MM.1S (cell line): Measurements from ENCODE around the gene SLIT2.

Source experiments
- DNase-seq: peaks from one replicate; pipeline ENCODE4 v3.0.0-alpha.2; 2015
- H2AFZ ChIP-seq: fragments of 300-600 bp; sonication (generic); 2 replicates; pipeline ENCODE4 v1.6.0; 2016; ENCODE audit warnings: antibody characterized with exemption, low read length
- H3F3A ChIP-seq: fragments of 300-600 bp; sonication (generic); 2 replicates; pipeline ENCODE4 v1.6.1; 2016; ENCODE audit warnings: mild to moderate bottlenecking, antibody characterized with exemption, low read length, moderate library complexity, mixed read lengths; ENCODE audit not compliant: insufficient read depth
- H3K27ac ChIP-seq: fragments of 300-600 bp; sonication (generic); 2 replicates; pipeline ENCODE4 v1.5.1; 2016; ENCODE audit warnings: mild to moderate bottlenecking, low read length
- H3K27me3 ChIP-seq: fragments of 300-600 bp; sonication (generic); replicated peaks from 2 replicates; pipeline ENCODE4 v1.6.0; 2016; ENCODE audit warnings: low read length; ENCODE audit not compliant: insufficient read depth
- H3K36me3 ChIP-seq: fragments of 300-600 bp; sonication (generic); replicated peaks from 2 replicates; pipeline ENCODE4 v1.6.1; 2016; ENCODE audit warnings: mild to moderate bottlenecking, low read length, mixed read lengths; ENCODE audit not compliant: insufficient read depth
- H3K4me1 ChIP-seq: fragments of 300-600 bp; sonication (generic); 2 replicates; pipeline ENCODE4 v1.6.1; 2016; ENCODE audit warnings: low read length, mixed read lengths
- H3K4me2 ChIP-seq: fragments of 300-600 bp; sonication (generic); 2 replicates; pipeline ENCODE4 v1.6.0; 2016; ENCODE audit warnings: low read depth, low read length
- H3K4me3 ChIP-seq: fragments of 300-600 bp; sonication (generic); 2 replicates; pipeline ENCODE4 v1.5.1; 2016; ENCODE audit warnings: low read length, mixed read lengths
- H3K79me2 ChIP-seq: fragments of 300-600 bp; sonication (generic); 2 replicates; pipeline ENCODE4 v1.6.1; 2016; ENCODE audit warnings: mixed run types, low read length, mixed read lengths
- H3K9ac ChIP-seq: fragments of 300-600 bp; sonication (generic); 2 replicates; pipeline ENCODE4 v1.6.1; 2016; ENCODE audit warnings: low read length, mixed read lengths
- H3K9me2 ChIP-seq: fragments of 300-600 bp; sonication (generic); replicated peaks from 2 replicates; pipeline ENCODE4 v1.6.1; 2016; ENCODE audit warnings: mild to moderate bottlenecking, low read length, mixed read lengths; ENCODE audit not compliant: insufficient read depth
- H3K9me3 ChIP-seq: fragments of 300-600 bp; sonication (generic); replicated peaks from 2 replicates; pipeline ENCODE4 v1.6.1; 2016; ENCODE audit warnings: mild to moderate bottlenecking, low read length, mixed read lengths; ENCODE audit not compliant: insufficient read depth
- H4K20me1 ChIP-seq: fragments of 300-600 bp; sonication (generic); 2 replicates; pipeline ENCODE4 v1.6.1; 2016; ENCODE audit warnings: mild to moderate bottlenecking, low read length, moderate library complexity, mixed read lengths; ENCODE audit not compliant: insufficient read depth
- EZH2 ChIP-seq: fragments of 300-600 bp; sonication (generic); optimal IDR thresholded peaks from 2 replicates; pipeline ENCODE3; 2017; ENCODE audit warnings: low read depth, mild to moderate bottlenecking, antibody characterized with exemption, low read length, mixed read lengths
- EZH2phosphoT487 ChIP-seq: fragments of 300-600 bp; sonication (generic); IDR thresholded peaks from 2 replicates; pipeline ENCODE4 v1.6.1; 2018; ENCODE audit warnings: antibody characterized with exemption, low read length
- TF ChIP-seq, protein P1 (sequence below): fragments of 300-600 bp; sonication (generic); IDR thresholded peaks from 2 replicates; pipeline ENCODE4 v1.5.1; 2016; ENCODE audit warnings: antibody characterized with exemption, low read length, mixed read lengths

The SLIT2 gene

DNA sequence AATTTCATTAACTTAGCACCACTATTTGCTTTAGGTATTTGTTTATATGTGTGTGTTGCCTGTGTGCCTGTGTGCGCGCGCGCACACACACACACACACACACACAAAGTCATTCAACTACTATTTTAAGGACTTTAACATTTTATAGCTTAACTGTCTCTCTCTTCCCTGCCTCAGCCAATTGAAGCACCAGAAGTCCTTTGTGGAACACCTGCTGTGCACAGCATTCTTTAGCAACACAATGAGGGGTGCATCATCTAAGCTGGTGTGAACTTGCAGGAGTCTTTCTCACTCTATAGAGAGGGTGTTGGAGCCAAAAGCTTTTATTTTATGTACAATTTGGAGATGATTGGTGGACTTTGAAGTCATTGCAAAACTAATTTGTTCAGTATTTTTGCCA lies 31.3 kb downstream of the SLIT2 start:
- Histone ChIP-seq H3K27ac (no peak overlapping the region), H3K9ac (no peak overlapping the region), H3K79me2 (no peaks in the 10 kb centered on the region), H3K27me3 (no peaks in the 10 kb centered on the region), H2AFZ (no peak overlapping the region), H3K4me1 (no peaks in the 10 kb centered on the region), H4K20me1 (no peaks in the 10 kb centered on the region), H3F3A (no peaks in the 10 kb centered on the region), H3K4me2 (no peak overlapping the region), H3K4me3 (no peak overlapping the region), H3K36me3 (no peaks in the 10 kb centered on the region), H3K9me2 (no peaks in the 10 kb centered on the region), H3K9me3 (no peaks in the 10 kb centered on the region)
- DNase-seq, result no peak
- TF ChIP-seq EZH2phosphoT487, result no peak
- TF ChIP-seq, protein P1, sequence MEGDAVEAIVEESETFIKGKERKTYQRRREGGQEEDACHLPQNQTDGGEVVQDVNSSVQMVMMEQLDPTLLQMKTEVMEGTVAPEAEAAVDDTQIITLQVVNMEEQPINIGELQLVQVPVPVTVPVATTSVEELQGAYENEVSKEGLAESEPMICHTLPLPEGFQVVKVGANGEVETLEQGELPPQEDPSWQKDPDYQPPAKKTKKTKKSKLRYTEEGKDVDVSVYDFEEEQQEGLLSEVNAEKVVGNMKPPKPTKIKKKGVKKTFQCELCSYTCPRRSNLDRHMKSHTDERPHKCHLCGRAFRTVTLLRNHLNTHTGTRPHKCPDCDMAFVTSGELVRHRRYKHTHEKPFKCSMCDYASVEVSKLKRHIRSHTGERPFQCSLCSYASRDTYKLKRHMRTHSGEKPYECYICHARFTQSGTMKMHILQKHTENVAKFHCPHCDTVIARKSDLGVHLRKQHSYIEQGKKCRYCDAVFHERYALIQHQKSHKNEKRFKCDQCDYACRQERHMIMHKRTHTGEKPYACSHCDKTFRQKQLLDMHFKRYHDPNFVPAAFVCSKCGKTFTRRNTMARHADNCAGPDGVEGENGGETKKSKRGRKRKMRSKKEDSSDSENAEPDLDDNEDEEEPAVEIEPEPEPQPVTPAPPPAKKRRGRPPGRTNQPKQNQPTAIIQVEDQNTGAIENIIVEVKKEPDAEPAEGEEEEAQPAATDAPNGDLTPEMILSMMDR, result no peak
- TF ChIP-seq EZH2, result no peak

DNA sequence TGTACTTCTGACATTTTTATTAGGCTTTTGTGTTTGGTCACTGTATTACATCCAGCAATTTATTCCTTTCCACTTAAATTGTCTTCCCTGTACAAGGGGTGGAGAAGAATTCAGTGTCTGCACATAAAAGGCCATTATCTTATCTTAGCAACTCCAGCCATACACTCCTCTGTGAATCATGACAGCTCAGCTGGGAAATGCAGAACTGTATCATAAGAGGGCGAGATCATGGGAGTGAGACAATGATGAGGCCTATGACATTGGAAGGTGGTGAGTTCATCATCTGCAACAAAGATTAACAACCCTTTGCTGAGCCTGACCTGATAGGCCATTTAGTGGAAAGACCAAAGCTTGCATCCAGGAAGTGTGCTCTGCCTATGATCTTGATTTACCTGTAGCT lies 33.3 kb downstream of the SLIT2 start:
- no peaks in the 10 kb centered on the region for H3K9me3 ChIP-seq
- no peaks in the 10 kb centered on the region for H3K27me3 ChIP-seq
- H3F3A ChIP-seq, result no peaks in the 10 kb centered on the region
- no peak overlapping the region for H2AFZ ChIP-seq
- H3K36me3 ChIP-seq, result no peaks in the 10 kb centered on the region
- H3K27ac ChIP-seq, result no peak overlapping the region
- no peaks in the 10 kb centered on the region for H3K79me2 ChIP-seq
- no peaks in the 10 kb centered on the region for H3K9me2 ChIP-seq
- H3K4me1 ChIP-seq, result no peaks in the 10 kb centered on the region
- no peak overlapping the region for H3K4me2 ChIP-seq
- TF ChIP-seq, protein P1, result no peak
- TF ChIP-seq EZH2phosphoT487 (no peak), EZH2 (no peak)
- no peak for DNase-seq
- H3K4me3 ChIP-seq, result no peak overlapping the region
- H4K20me1 ChIP-seq, result no peaks in the 10 kb centered on the region
- no peak overlapping the region for H3K9ac ChIP-seq

DNA sequence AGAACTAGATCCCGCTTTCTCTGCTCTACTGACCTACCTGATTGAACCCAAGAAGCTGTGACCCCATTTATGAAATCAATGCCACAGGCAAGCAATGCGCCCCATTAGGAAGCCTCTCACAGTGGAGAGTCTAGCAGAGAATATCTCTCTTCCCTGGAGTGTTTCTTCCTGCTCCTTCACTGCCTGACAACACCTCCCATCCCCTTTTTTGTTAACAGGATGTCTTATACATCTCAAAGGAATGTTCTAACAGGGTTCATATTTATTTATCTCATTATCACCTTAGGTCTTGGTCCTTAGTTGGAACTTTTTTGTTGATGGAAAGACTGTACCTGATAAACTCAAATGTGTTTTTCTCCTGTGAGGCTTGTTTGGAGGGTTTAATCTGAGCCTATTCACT lies 35.5 kb downstream of the SLIT2 start:
- Histone ChIP-seq H2AFZ (no peak overlapping the region), H3K9me3 (no peaks in the 10 kb centered on the region), H3K79me2 (no peaks in the 10 kb centered on the region), H3K27me3 (no peaks in the 10 kb centered on the region), H3K9me2 (no peaks in the 10 kb centered on the region), H3K27ac (no peak overlapping the region), H3F3A (no peaks in the 10 kb centered on the region), H3K4me2 (no peak overlapping the region), H3K36me3 (no peaks in the 10 kb centered on the region), H3K4me3 (no peak overlapping the region), H3K4me1 (no peaks in the 10 kb centered on the region), H3K9ac (no peak overlapping the region), H4K20me1 (no peaks in the 10 kb centered on the region)
- DNase-seq, result no peak
- TF ChIP-seq, protein P1, result no peak
- TF ChIP-seq EZH2 (no peak), EZH2phosphoT487 (no peak)
